ENCODE measurements around the gene TENM4.

The TENM4 gene

GRCh38 chr11:79342236-79342635 is 98.6 kb downstream of the TENM4 start:
- ATAC-seq (no peak), DNase-seq (no peak)

GRCh38 chr11:79340535-79340934 is 100.3 kb downstream of the TENM4 start:
- DNase-seq (no peak), ATAC-seq (no peak)

GRCh38 chr11:79336797-79337517 is 103.9 kb downstream of the TENM4 start:
- DNase-seq (no peak), ATAC-seq (no peak)

- ATAC-seq (no peak), DNase-seq (no peak)
Observed at GRCh38 chr11:79335681-79336080, 105.1 kb downstream of the TENM4 start.

- DNase-seq (no peak), ATAC-seq (no peak)
Observed at GRCh38 chr11:79333355-79333754, 107.5 kb downstream of the TENM4 start.

GRCh38 chr11:79332017-79332416 is 108.8 kb downstream of the TENM4 start:
- ATAC-seq (no peak), DNase-seq (no peak)

GRCh38 chr11:79331203-79331901 is 109.5 kb downstream of the TENM4 start:
- ATAC-seq = no peak
- no peak for DNase-seq

GRCh38 chr11:79330651-79331050 is 110.2 kb downstream of the TENM4 start:
- no peak for ATAC-seq
- DNase-seq = no peak

- ATAC-seq (no peak), DNase-seq (no peak)
Observed at GRCh38 chr11:79329561-79329960, 111.3 kb downstream of the TENM4 start.

- ATAC-seq (no peak), DNase-seq (no peak)
Observed at GRCh38 chr11:79328402-79328801, 112.4 kb downstream of the TENM4 start.

GRCh38 chr11:79325851-79326250 is 115.0 kb downstream of the TENM4 start:
- DNase-seq = no peak
- ATAC-seq = no peak

- ATAC-seq (no peak), DNase-seq (no peak)
Observed at GRCh38 chr11:79321263-79321662, 119.6 kb downstream of the TENM4 start.

- DNase-seq (no peak), ATAC-seq (no peak)
Observed at GRCh38 chr11:79314906-79315689, 125.7 kb downstream of the TENM4 start.

GRCh38 chr11:79313530-79313913 is 127.3 kb downstream of the TENM4 start:
- DNase-seq (no peak), ATAC-seq (no peak)

GRCh38 chr11:79312617-79313529 is 128.0 kb downstream of the TENM4 start:
- no peak for ATAC-seq
- no peak for DNase-seq

GRCh38 chr11:79311461-79311860 is 129.4 kb downstream of the TENM4 start:
- DNase-seq (no peak), ATAC-seq (no peak)

- DNase-seq (no peak), ATAC-seq (no peak)
Observed at GRCh38 chr11:79309407-79309806, 131.4 kb downstream of the TENM4 start.

GRCh38 chr11:79308429-79308828 is 132.4 kb downstream of the TENM4 start:
- ATAC-seq (no peak), DNase-seq (no peak)

- DNase-seq (no peak), ATAC-seq (no peak)
Observed at GRCh38 chr11:79304599-79305212, 136.1 kb downstream of the TENM4 start.

- no peak for ATAC-seq
- DNase-seq = no peak
Observed at GRCh38 chr11:79296141-79296540, 144.7 kb downstream of the TENM4 start.
